ENCODE data around the gene ZNF292.
"Not testable (repeated sequence)": the region's sequence is repeated elsewhere in the genome, so short reads cannot be mapped to it uniquely, and the experiment has no call there.

The ZNF292 gene

GRCh38 chr6:87222676-87223075 is 67.3 kb downstream of the ZNF292 start:
- no peak for DNase-seq

DNA sequence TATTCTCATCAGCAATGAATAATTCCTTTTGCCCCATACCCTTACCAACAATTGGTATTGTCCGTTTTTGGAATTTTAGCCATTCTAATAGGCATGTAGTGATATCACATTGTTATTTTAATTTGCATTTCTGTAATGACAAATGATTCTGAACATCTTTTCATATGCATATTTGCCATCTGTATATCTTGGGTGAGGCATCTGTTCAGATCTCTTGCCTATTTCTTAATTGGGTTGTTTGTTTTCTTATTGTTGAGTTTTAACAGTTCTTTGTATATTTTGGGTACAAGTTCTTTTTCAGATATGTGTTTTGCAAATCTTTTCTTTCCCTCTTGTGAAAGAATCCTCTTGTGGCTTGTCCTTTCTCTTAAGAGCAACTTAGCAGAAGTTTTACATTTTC is 69.6 kb downstream of the ZNF292 start:
- no peak for DNase-seq

DNA sequence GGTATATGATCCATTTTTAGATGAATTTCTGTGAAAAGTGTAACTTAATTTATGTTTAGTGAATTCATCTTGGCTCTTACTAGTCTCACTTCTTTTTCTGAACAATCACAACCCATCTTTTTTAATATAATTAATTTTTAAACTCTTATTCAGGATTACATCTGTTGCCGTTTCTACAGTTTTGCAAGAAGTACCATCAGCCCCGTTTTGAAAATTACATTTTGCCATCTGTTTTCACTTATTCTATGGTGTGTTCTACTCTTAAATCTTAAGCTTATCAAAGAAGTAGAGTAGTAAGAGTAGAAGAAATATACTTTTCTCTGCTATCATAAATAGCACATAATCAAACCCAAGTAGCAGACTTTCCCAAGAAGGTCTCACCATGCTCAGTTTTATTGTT is 70.1 kb downstream of the ZNF292 start:
- DNase-seq, result no peak

GRCh38 chr6:87225937-87226336 is 70.6 kb downstream of the ZNF292 start:
- no peak for DNase-seq

- DNase-seq, result no peak
These were observed 75.4 kb downstream of the ZNF292 start for GRCh38 chr6:87230801-87231200.

DNA sequence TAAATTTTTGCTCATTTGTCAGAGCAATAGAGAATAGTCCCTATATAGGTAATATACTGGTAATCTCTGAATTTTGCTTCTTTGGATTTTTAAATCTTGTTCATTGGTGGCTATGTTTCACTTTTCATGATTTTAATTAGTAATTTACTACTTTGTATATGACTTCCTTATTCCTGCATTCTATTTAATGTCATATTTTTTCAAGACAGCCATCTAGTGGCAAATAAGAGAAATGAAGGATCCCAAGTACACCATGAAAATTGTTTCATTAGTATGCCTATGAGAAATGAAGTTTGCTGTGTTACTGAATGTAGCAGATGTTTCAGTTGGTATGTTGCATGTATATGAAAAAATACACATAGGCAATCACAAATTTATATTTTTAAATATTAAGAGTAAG is 82.4 kb downstream of the ZNF292 start:
- DNase-seq, result no peak

- not testable (repeated sequence) for DNase-seq
These were observed 83.8 kb downstream of the ZNF292 start for GRCh38 chr6:87239098-87239635.

DNA sequence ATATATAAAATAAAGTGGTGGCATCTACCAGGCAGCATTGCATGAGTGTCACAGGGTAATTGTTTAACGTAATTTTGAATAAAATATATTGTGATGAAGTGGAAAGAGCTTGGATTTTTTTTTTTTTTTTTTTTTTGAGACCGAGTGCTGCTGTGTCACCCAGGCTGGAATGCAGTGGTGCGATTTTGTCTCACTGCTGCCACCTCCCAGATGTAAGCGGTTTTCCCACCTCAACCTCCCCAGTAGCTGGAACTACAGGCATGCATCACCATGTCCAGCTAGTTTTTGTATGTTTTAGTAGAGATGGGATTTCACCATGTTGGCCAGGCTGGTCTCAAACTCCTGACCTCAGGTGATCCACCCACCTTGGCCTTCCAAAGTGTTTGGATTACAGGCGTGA is 85.9 kb downstream of the ZNF292 start:
- no peak for DNase-seq

DNA sequence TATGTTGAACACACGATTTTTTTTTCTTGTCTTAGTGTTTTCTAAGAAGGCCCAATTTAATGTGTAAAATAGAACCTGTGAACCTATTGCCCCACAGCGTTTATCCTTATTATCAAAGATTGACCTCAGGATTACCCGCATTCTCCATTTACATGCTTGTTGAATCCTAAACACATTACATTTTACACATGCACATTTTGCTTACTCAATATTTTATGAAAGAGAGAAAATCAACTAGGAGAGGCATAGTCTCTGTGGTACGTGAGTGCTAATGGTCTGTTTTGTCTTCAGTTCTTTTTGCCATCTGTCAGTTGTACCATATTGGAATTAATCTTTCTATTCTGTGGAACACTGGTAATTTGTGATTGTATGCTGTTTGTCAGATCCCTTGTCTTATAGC is 86.9 kb downstream of the ZNF292 start:
- DNase-seq, result no peak

- no peak for DNase-seq
These were observed 88.4 kb downstream of the ZNF292 start for GRCh38 chr6:87243812-87244211.

- DNase-seq, result no peak
These were observed 89.0 kb downstream of the ZNF292 start for GRCh38 chr6:87244380-87244779.

GRCh38 chr6:87250019-87250418 is 94.7 kb downstream of the ZNF292 start:
- no peak for DNase-seq

- no peak for DNase-seq
These were observed 95.9 kb downstream of the ZNF292 start for GRCh38 chr6:87251225-87251624.

- no peak for DNase-seq
These were observed 96.4 kb downstream of the ZNF292 start for GRCh38 chr6:87251725-87252124.

GRCh38 chr6:87257046-87257445 is 101.7 kb downstream of the ZNF292 start:
- DNase-seq, result no peak

DNA sequence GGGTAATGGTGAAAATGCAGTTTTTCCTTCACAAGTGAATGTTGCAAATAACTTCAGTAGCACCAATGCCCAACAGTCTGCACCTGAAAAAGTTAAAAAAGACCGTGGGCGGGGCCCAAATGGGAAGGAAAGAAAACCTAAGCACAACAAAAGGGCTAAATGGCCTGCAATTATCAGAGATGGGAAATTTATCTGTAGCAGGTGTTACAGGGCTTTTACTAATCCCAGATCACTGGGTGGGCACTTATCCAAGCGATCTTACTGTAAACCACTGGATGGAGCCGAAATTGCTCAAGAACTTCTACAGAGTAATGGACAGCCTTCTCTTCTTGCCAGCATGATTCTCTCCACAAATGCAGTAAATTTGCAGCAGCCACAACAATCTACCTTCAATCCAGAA is 102.2 kb downstream of the ZNF292 start:
- DNase-seq, result no peak

DNA sequence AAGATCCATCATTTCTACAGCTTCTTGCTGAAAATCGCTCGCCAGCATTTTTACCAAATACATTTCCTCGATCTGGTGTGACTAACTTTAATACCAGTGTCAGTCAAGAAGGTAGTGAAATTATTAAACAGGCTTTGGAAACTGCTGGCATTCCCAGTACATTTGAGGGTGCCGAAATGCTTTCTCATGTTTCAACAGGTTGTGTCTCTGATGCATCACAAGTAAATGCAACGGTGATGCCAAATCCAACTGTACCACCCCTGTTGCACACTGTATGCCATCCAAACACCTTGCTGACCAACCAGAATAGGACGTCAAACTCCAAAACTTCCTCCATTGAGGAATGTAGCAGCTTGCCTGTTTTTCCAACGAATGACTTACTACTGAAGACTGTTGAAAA is 102.6 kb downstream of the ZNF292 start:
- DNase-seq, result no peak

DNA sequence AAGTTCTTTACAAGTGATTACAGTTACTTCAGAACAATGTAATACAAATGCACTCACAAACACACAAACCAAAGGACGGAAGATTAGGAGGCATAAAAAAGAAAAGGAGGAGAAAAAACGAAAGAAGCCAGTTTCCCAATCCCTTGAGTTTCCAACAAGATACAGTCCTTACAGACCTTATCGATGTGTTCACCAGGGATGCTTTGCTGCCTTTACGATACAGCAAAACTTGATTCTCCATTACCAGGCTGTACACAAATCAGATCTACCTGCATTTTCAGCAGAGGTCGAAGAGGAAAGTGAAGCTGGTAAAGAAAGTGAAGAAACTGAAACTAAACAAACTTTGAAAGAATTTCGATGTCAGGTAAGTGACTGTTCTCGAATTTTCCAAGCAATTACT is 104.4 kb downstream of the ZNF292 start:
- DNase-seq, result no peak

DNA sequence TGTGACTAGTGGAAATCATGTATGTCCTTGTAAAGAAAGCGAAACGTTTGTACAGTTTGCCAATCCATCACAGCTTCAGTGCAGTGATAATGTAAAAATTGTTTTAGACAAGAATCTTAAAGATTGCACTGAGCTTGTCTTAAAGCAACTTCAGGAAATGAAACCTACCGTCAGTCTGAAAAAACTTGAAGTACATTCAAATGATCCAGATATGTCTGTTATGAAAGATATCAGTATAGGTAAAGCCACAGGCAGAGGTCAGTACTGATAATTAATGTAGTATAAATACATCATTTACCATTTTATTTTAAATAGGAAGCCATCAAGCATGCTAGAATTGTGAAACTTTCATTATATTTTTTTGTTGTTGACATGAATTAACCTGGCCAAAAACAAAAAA is 106.2 kb downstream of the ZNF292 start:
- DNase-seq, result no peak

GRCh38 chr6:87264481-87264880 is 109.1 kb downstream of the ZNF292 start:
- DNase-seq, result no peak

GRCh38 chr6:87274660-87275274 is 119.4 kb downstream of the ZNF292 start:
- DNase-seq, result no peak

DNA sequence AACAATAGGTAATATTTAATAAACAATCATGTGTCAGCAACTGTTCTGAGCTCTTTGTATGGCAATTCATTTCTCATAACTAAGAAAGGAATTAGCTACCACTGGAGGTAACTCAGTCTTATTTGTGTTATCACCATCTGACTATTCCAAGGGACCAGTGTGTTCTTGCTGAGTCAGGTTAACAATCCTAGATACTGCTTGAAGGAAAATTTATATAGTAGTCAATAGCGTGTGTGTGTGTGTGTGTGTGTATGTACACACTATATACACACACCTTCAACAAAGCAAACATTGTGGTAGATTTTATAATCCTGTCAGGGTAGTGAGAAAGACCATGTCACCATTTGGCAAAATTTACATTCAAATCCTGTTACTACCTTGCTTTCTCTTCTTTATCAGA is 121.3 kb downstream of the ZNF292 start:
- no peak for DNase-seq

- no peak for DNase-seq
These were observed 121.8 kb downstream of the ZNF292 start for GRCh38 chr6:87277123-87277522.

DNA sequence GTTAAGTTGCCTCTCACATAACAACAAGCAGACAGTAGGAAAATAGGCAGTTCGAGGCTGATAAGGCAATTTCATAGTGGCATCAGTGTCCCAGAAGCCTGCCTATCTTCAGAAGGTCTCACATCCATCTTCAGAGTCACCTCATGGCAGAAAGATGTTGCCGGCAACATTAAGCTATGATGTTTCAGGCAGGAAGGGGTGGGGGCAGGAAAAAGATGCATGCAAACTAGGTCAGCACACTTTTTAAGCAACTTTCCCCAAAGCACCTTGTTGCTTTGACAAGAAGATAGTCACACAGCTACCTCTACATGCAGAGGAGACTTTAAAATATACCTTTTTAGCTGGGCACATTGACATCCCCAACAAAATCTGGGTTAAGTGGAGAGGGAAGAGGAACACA is 123.8 kb downstream of the ZNF292 start:
- DNase-seq, result peak; percentile 6

- DNase-seq, result no peak
These were observed 126.1 kb downstream of the ZNF292 start for GRCh38 chr6:87281426-87281825.
